Astrocyte (in vitro differentiated cells and primary cell): ENCODE measurements around the gene H6PD. TPM values are rescaled to one million over a fixed set of nuclear protein-coding genes. Genes with fewer than 3 reads are reported as not detected.

Experiments used
- DNase-seq: peaks from one replicate; pipeline ENCODE4 v3.0.0-alpha.2; 2010; ENCODE audit warnings: low read depth
- FAIRE-seq: peaks from 2 replicates; lab custom pipeline; 2011; peaks lifted over from hg19 to GRCh38; lab: Jason Lieb, UNC
- H2AFZ ChIP-seq: 2 replicates; pipeline ENCODE4 v1.6.0; 2012; ENCODE audit warnings: low read depth, low read length, inconsistent platforms
- H3K27ac ChIP-seq: 2 replicates; pipeline ENCODE4 v1.5.1; 2011; ENCODE audit warnings: low read depth, low read length, inconsistent platforms
- H3K27me3 ChIP-seq: 2 replicates; pipeline ENCODE4 v1.6.0; 2011; ENCODE audit warnings: low read length, inconsistent platforms; ENCODE audit not compliant: insufficient read depth
- H3K36me3 ChIP-seq: 2 replicates; pipeline ENCODE4 v1.5.1; 2011; ENCODE audit warnings: low read length, inconsistent platforms; ENCODE audit not compliant: insufficient read depth
- H3K4me1 ChIP-seq: 2 replicates; pipeline ENCODE4 v1.5.1; 2011; ENCODE audit warnings: low read length, inconsistent platforms; ENCODE audit not compliant: insufficient read depth
- H3K4me2 ChIP-seq: 2 replicates; pipeline ENCODE4 v1.6.0; 2012; ENCODE audit warnings: low read length, inconsistent platforms
- H3K4me3 ChIP-seq: 2 replicates; pipeline ENCODE4 v1.5.1; 2011; ENCODE audit warnings: low read depth, mild to moderate bottlenecking, low read length, inconsistent platforms; ENCODE audit not compliant: insufficient read depth
- H3K79me2 ChIP-seq: 2 replicates; pipeline ENCODE4 v1.6.0; 2012; ENCODE audit warnings: mild to moderate bottlenecking, low read length, inconsistent platforms; ENCODE audit not compliant: insufficient read depth
- H3K9ac ChIP-seq: 2 replicates; pipeline ENCODE4 v1.6.0; 2012; ENCODE audit warnings: mild to moderate bottlenecking, low read length, inconsistent platforms
- H3K9me3 ChIP-seq: 2 replicates; pipeline ENCODE4 v1.5.1; 2012; ENCODE audit warnings: low read depth, mild to moderate bottlenecking, low read length, inconsistent platforms; ENCODE audit not compliant: insufficient read depth
- H4K20me1 ChIP-seq: 2 replicates; pipeline ENCODE4 v1.6.0; 2012; ENCODE audit warnings: low read length, inconsistent platforms; ENCODE audit not compliant: insufficient read depth
- H3K27ac Mint-ChIP-seq: one replicate; pipeline ENCODE4 v1.8.0; 2021; ENCODE audit warnings: mild to moderate bottlenecking, mixed read lengths; ENCODE audit not compliant: unreplicated experiment
- H3K27me3 Mint-ChIP-seq: one replicate; pipeline ENCODE4 v1.8.0; 2021; ENCODE audit warnings: low read depth, mixed read lengths; ENCODE audit not compliant: unreplicated experiment
- H3K36me3 Mint-ChIP-seq: one replicate; pipeline ENCODE4 v1.8.0; 2021; ENCODE audit warnings: low read depth, mixed read lengths; ENCODE audit not compliant: unreplicated experiment
- H3K4me1 Mint-ChIP-seq: one replicate; pipeline ENCODE4 v1.8.0; 2021; ENCODE audit warnings: low read depth, mixed read lengths; ENCODE audit not compliant: unreplicated experiment
- H3K4me3 Mint-ChIP-seq: one replicate; pipeline ENCODE4 v1.8.0; 2021; ENCODE audit warnings: mild to moderate bottlenecking, moderate library complexity, mixed read lengths; ENCODE audit not compliant: unreplicated experiment
- H3K9me3 Mint-ChIP-seq: one replicate; pipeline ENCODE4 v1.8.0; 2021; ENCODE audit warnings: mild to moderate bottlenecking, mixed read lengths; ENCODE audit not compliant: unreplicated experiment
- CTCF ChIP-seq: IDR thresholded peaks from 2 replicates; pipeline ENCODE4 v1.5.1; 2011; ENCODE audit warnings: low read depth, mild to moderate bottlenecking, inconsistent platforms, low read length, moderate library complexity; ENCODE audit not compliant: insufficient read depth
- EZH2 ChIP-seq: IDR thresholded peaks from 2 replicates; pipeline ENCODE4 v1.6.1; 2012; ENCODE audit warnings: mild to moderate bottlenecking, low read length, inconsistent platforms; ENCODE audit not compliant: insufficient read depth
- total RNA-seq: library from RNA; stranded (reverse); gene quantifications from 2 replicates; pipeline ENCODE4 v1.2.1, GENCODE V29; 2021

H6PD gene
- total RNA-seq, 1 donor from 2014 or later = 13.9 TPM

- Histone ChIP-seq H3K4me1 (peaks cover 38% of the 10 kb centered on the region), H4K20me1 (no peaks in the 10 kb centered on the region), H3K9me3 (no peaks in the 10 kb centered on the region), H3K4me2 (no peak overlapping the region), H3K4me3 (no peak overlapping the region), H3K27me3 (no peaks in the 10 kb centered on the region), H2AFZ (no peak overlapping the region), H3K79me2 (no peaks in the 10 kb centered on the region), H3K27ac (no peak overlapping the region), H3K9ac (no peak overlapping the region), H3K36me3 (no peaks in the 10 kb centered on the region)
- Mint-ChIP-seq H3K4me1 (peaks cover 31% of the 10 kb centered on the region), H3K4me3 (no peak overlapping the region), H3K27ac (no peak overlapping the region), H3K27me3 (peaks cover 7% of the 10 kb centered on the region), H3K9me3 (peaks cover 22% of the 10 kb centered on the region), H3K36me3 (peaks cover 4% of the 10 kb centered on the region)
- FAIRE-seq = no peak
- TF ChIP-seq EZH2 (no peak), CTCF (no peak)
- no peak for DNase-seq
Measured at GRCh38 chr1:9282696-9282955, 48.1 kb downstream of the H6PD start.

- no peak overlapping the region for H3K27ac Mint-ChIP-seq
Measured at GRCh38 chr1:9284061-9284460, 49.5 kb downstream of the H6PD start.

GRCh38 chr1:9286556-9286955, 52.0 kb downstream of the H6PD start:
- no peaks in the 10 kb centered on the region for H3K79me2 ChIP-seq
- H3K9me3 ChIP-seq = peaks cover 4% of the 10 kb centered on the region
- H4K20me1 ChIP-seq = no peaks in the 10 kb centered on the region
- H3K27ac Mint-ChIP-seq = peak overlapping the region; percentile 58
- DNase-seq = no peak
- H3K27me3 Mint-ChIP-seq = peaks cover 7% of the 10 kb centered on the region
- no peak for FAIRE-seq
- no peak overlapping the region for H3K4me3 Mint-ChIP-seq
- H3K27me3 ChIP-seq = no peaks in the 10 kb centered on the region
- peaks cover 12% of the 10 kb centered on the region for H3K4me1 Mint-ChIP-seq
- H3K9ac ChIP-seq = no peak overlapping the region
- H3K27ac ChIP-seq = no peak overlapping the region
- no peak for TF ChIP-seq EZH2
- no peak for TF ChIP-seq CTCF
- no peaks in the 10 kb centered on the region for H3K36me3 ChIP-seq
- H3K4me1 ChIP-seq = peaks cover 15% of the 10 kb centered on the region
- no peak overlapping the region for H3K4me3 ChIP-seq
- H3K9me3 Mint-ChIP-seq = peaks cover 30% of the 10 kb centered on the region
- no peak overlapping the region for H2AFZ ChIP-seq
- no peak overlapping the region for H3K4me2 ChIP-seq
- peaks cover 4% of the 10 kb centered on the region for H3K36me3 Mint-ChIP-seq

More at GRCh38 chr1:9284061-9284460, 49.5 kb downstream of the H6PD start:
- Histone ChIP-seq H3K36me3 (no peaks in the 10 kb centered on the region), H3K9me3 (peaks cover 4% of the 10 kb centered on the region), H2AFZ (no peak overlapping the region), H3K27ac (no peak overlapping the region), H3K27me3 (no peaks in the 10 kb centered on the region), H3K9ac (no peak overlapping the region), H3K4me1 (peaks cover 29% of the 10 kb centered on the region), H3K4me2 (no peak overlapping the region), H4K20me1 (no peaks in the 10 kb centered on the region), H3K4me3 (no peak overlapping the region), H3K79me2 (no peaks in the 10 kb centered on the region)
- Mint-ChIP-seq H3K4me1 (peaks cover 27% of the 10 kb centered on the region), H3K9me3 (peaks cover 30% of the 10 kb centered on the region), H3K27me3 (peaks cover 7% of the 10 kb centered on the region), H3K36me3 (peaks cover 4% of the 10 kb centered on the region), H3K4me3 (no peak overlapping the region)
- TF ChIP-seq EZH2 (no peak), CTCF (no peak)
- no peak for DNase-seq
- FAIRE-seq = no peak
